ENCODE measurements around the gene CREB5.

Gene CREB5

GRCh38 chr7:28725911-28726310 is 313.6 kb downstream of the CREB5 start:
- DNase-seq: no peak

GRCh38 chr7:28726555-28726954 is 314.2 kb downstream of the CREB5 start:
- DNase-seq: no peak

- no peak for DNase-seq
Observed at GRCh38 chr7:28729281-28729680, 317.0 kb downstream of the CREB5 start.

DNA sequence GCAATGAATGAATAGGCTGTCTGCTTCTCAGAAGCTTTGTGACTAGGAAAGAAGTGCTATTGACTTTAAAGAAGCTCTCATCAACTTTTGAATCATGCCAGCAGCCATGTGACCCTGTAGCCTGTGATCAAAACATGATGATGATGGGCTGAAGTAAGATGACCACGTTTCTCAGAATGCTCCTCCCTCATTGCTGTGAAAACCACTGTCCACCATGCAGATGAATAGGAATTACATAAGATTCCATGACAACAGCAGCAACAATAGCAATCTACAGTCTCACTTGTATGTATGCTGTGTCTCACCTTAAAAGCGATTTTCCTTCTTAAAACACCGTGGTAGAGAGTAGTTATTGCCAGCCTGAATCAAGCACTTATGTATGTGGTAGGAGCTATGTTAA is 317.4 kb downstream of the CREB5 start:
- DNase-seq: no peak

GRCh38 chr7:28731092-28731658 is 318.9 kb downstream of the CREB5 start:
- no peak for DNase-seq

DNA sequence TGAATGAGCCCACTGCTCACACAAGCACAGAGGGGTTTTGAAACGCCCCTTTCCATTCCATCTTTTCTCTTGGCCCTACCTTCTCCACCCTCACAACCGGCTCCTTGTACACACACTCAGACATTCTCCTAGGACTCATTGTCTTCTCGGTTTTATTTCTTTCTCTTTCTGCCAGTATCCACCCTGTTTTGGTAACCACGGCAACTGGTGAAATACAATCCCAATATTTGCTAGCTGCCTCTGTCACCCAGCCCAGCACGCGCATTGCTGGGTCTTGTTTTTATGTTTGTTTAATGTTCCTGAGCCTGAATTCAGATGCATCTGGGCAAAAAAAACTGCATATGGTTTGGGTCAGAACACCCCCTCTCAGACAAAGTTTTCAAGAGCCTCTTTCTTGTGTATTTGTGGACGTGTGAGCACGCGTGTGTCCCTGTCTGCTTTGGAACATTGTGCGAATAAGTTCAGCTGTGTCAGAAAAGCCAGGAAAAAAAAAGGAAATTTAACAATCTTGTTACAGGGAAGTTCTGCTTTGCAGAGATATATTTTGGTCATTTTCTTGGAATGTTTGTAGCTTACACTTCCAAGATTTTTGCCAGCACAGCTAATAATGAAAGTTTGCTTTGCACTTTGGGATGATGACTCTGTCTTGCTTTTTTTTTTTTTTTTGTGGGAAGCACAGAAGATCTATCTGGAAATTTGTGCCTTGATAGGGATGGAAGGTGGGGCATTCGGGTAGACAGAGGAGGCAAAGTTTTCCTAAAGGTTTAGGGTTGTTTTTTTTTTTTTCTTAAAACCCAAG is 320.0 kb downstream of the CREB5 start:
- DNase-seq: no peak

- no peak for DNase-seq
Observed at GRCh38 chr7:28733035-28733434, 320.7 kb downstream of the CREB5 start.

GRCh38 chr7:28738412-28738811 is 326.1 kb downstream of the CREB5 start:
- no peak for DNase-seq

DNA sequence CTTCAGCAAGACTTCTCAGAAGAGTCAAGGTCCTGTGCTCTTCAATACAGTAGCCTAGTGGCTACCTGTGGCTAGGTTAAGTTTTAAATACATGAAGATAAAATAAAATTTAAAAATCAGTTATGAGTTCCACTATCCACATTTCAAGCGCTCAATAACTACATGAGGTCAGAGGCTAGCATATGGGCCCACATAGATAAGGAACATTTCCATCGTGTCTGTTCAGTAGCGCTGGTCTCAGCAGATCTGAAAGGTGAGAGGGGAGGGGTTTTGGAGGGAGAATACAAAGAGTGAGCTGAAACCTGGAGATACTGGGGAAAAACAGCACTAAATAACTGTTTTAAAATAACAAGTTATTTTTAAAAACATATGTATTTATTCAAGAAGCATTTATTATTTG is 326.8 kb downstream of the CREB5 start:
- DNase-seq: no peak

GRCh38 chr7:28739826-28740225 is 327.5 kb downstream of the CREB5 start:
- no peak for DNase-seq

DNA sequence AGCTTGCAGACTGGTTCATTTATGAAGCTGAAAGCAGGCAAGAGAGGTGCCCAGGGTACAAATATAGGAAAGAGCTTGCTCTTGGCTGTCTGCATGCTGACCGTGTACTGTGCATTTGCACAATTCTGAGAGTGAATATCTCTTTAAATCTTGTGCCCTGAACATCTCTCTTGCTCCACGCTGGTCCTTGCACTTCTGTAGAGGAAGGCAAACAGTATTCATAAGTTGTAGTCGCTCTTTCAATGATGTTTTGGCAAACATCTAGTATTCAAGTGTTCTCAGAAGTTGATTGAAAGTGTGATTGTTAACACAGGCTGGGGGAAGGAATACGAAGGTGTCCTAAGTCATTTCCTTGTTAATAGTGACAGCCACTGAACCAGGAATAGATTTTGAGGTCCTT is 332.6 kb downstream of the CREB5 start:
- DNase-seq: no peak

DNA sequence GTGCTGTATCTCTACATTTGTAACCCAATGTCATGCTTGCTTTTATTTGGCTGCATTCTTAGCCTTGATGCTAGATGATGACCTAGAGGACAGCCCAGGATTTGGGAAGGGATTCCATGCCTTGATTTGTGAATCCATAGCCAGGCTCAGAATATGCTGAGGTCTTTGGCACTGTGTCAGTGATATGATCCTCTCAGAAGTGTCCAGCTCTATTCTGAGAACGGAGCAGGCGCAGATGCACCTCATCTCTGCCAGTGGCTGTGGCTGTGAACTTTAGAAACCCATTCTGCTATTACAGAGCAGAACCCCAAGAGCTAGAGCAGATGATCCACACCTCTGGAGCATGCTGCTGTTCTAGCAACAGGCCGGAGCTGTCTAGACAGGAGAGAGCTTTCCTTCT is 333.0 kb downstream of the CREB5 start:
- DNase-seq: no peak

DNA sequence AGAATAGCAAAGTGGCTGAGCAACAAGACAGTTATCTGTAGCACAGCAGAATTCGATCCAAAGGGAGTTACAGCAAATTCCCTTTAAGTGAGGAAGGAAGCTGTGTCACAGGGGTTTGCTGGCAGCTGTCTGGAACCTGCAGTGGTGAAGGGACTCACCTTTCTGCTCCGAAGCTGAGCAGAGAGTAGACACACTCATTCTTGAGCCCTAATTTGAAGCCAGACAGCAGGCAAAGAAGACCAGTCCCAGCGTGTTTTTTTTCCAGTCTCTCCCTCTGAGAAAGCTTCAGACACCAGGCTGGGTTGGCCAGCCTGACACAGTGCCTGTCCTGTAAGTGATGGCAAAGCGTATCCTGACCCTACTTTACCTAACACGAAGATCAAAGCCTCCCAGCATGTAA is 335.1 kb downstream of the CREB5 start:
- DNase-seq: no peak

DNA sequence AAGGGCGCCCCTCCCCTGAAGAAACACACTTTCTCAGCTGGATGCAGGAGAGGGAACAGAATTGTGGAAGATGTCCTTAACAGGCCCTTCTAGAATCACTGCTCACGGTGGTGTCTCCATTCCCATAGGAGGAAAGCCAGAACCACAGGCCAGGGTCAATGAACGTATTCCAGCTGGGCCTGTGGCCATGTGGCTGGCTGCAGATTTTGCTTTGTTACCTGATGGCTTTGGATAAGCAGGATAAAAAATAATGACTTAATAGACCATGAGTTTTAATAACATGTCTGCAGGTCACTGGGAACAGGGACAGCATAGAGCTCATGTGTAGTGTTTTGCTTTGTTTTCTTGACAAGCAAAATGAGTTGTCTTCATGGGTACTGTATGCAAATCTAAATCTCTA is 335.5 kb downstream of the CREB5 start:
- no peak for DNase-seq

DNA sequence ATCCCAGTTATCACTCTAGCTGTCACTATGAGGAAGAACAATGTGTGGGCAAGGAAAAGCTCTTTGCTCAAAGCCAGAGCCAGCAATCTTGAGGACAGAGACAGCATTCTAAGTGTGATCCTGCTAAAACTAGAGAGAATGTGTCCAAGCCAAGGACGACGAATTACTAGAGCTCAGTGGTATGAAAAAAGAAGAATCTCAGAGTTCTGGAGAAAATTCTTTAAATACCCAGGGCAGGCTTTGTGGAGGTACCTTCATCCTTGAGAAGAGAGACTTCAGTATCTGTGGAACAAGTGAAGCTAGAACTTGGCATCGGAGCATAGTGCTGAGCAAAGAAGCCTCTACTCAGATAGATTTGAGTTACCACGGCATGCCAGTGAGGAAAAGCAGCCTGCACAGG is 336.0 kb downstream of the CREB5 start:
- DNase-seq: no peak

DNA sequence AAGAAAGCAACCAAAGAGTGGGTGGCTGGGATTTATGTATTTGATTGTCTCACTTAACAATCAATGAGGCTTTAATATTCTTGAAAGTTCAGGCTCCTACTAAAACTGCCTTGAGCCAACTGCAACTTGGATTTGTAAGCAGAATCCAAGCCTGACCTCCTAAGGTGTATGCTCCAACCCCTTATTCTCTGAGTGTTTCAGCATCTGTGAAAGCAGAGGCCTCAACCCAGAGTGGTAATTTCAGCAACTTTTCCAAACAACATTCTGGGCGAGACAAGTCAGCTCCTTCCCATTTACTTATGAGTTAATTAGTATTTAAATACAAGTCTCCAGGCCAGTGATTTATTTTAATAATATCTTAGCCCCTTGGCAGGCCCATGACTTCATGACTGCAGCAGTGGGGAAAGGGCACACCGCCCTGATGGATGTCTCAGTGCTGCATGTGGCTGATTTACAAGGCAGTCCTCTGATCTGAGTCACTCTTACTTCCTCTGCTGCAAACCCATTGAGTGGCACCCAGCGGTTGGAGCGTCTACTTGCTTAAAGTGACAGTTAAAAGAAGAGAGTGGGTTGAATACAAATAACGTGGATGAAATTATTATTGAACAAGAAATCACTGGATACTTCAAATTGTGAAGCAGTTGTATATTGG is 336.7 kb downstream of the CREB5 start:
- DNase-seq: no peak

- no peak for DNase-seq
Observed at GRCh38 chr7:28749638-28750037, 337.3 kb downstream of the CREB5 start.

- DNase-seq: no peak
Observed at GRCh38 chr7:28750981-28751380, 338.7 kb downstream of the CREB5 start.

GRCh38 chr7:28753613-28754012 is 341.3 kb downstream of the CREB5 start:
- no peak for DNase-seq

DNA sequence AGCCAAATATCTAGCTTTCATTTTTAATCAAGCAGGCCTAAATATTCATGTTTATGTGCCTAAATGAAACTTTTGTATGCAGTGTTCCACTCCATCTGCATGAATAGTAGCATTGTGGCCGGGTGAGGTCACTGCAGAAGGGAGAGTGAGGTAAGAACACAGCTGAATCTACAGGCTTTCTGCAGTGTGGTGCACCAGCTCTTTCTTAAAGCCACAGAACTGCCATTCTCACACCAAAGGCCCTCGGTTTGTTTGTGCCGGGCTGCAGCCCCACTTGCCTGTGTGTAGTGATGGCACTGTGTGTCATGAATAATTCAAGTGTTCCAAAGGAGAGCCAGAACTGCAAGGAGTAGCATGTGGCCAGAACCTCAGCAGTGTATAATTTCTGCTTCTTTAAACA is 341.7 kb downstream of the CREB5 start:
- DNase-seq: no peak

DNA sequence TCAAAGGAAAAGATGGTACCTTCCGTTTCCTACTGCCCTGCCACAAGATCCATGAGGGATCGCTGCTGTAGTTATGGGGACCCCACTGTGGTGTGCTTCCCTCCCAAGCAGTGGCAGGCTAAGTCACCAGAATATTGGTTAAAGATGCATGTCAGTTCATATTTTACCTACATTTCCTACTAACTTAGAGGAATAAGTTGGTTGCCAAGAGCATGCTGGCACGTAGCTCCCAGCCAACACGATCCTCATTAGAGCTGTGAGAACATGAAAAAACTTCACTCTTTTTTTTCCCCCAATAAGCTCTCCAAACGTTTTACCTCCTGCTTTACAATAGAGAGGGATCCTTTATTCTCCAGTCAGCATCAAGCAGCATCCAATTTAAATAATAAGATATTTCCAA is 342.1 kb downstream of the CREB5 start:
- DNase-seq: no peak

DNA sequence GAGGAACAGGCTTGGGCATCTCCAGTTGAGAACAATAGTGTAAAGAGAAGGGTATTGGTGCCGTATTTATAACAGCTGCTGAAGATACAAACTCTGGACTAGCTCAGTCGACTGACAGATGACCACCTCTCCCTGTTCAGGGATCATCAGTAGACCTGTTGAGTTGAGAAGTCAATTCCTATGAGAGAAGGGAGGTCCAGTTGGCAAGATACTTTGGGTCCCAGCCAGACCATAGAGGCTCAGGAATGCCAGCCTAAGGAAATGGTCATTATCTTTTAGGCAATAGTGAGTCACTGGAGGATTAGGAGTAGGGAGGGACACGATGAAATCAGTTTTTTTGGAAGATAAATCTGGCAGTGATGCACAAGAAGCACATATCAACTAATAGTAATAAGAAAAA is 342.9 kb downstream of the CREB5 start:
- DNase-seq: no peak

DNA sequence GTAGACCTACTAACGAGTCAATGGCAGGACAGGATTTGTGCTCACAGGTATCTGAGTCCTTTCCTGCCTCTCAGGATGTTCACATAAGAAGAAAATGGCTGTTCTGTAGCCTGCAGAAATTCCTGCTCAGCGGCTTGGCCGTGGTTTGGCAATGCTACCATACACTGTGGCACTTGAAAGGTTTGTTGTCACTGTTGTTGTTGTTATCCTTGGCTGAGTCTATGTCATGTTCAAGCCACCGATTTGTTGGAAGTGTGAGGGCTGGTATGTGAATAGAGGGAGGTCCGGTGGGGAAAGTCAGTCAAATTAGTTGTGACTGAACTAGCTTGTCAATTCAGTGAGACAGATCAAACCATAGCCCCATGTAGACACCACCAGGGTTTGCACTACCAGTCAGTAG is 345.9 kb downstream of the CREB5 start:
- DNase-seq: no peak

DNA sequence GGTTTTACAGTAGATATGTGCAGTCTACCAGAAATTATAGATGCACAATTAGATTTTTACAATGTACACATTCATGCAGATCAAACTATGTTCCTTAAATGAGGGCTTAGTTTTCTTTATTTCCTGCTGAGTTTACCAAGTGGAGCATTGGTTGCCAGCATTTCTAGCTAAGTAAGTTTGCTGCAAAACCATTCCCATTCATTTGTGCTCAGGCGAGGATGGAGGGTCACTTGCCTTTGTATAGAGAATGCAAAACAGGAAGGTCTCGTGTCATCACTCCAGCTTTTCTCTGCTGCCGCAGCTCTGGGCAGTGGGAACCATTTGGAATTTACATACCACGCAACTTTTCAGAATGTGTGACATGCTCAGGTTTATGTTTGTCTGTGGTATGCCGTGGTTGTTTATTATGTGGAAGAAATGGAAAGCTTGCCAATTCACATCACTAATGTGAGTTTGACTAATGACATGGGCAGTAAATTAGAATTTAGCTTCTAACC is 347.2 kb downstream of the CREB5 start:
- DNase-seq: no peak

Data from activated naive CD4-positive, alpha-beta T cell treated with Interleukin-2 at 50 U/mL for 16 hours (primary cell).